Retina (tissue), 1 donor: ENCODE measurements around the gene TNS3.

ENCODE experiments used
- DNase-seq: peaks from one replicate; pipeline ENCODE4 v3.0.0-alpha.2; 2016

The TNS3 gene

DNA sequence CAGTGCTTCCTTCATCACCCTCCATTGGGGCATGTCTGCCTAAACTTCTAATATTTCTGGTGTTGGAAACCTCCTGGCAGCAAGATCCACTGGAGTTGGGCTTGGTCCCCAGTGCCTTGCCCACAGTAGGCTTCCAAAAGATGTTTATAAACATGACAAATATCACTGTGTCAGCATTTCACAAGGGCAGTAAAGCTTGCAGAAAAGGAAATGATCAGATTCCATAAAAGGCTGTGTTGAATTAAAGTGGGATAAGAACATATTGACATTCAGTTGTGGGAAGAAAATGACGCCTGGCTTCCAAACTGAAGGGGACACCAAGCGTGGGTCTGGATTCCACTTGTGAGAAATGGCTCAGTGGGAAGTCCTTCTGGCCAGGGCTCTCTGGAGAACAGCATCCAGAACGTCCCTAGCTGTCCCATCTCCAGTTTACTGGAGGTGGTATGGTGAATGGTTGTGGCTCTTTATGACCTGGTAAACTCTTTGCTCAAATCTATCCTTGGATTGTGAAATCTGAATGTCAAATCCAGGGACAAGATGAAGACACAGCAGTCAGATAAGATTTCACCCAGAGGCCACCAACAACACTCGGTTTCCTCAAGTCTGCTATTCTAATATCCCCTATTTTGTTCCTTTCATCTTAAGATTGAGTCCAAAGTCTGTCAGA, 287.2 kb downstream of the TNS3 start:
- DNase-seq, result no peak

DNA sequence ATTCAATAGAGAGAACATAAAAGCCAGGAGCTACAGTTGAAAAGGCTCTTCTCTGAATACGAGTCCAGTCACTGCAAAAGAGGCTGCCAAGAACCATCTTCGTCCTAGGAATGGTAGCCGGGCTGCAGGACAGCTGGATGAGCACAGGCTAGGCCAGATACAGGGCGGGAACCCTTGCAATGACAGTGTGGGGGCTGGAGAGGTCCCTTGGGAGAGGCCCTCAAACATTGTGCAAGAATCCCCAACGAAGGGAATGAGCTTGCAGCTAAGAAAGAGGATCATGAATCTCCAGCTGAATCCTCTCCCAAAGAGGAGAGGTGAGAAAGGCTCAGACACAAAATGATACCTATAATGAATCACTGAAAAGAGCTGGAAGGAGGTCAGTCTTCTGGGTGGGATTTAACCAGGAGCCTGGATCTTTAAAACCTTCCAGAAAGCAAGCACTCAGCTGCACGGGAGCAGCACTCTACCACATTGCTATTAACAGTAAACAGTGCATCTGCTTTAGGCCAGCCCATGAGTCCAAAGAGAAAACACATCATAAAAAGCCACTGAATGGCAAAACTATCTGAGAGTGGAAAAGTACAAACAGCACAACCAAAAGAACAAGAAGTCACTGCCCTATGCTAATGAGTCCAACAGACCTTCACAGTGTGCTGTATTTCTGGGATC, 287.9 kb downstream of the TNS3 start:
- no peak for DNase-seq

DNA sequence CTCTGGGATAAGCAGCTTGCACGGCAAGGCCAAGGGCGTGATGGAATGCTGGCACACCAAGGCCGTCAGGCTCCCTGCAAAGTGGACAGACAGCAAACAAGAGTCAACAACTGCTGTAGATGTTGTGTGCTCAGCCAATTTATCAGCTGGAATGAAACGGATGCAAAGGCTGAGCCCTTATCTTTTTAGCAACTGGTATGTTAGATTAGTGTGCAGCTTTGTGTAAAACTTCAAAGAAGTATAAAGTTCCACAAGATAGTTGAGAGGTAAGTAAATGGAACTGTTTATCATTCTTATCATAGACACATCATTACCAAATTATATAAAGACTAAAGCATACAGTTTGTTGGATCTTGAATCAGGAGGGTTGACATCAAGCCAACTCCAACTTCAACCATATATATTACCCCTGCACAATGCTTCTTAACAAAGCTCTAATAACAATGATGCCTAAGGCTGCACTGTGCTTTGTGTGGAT, 289.0 kb downstream of the TNS3 start:
- no peak for DNase-seq

DNA sequence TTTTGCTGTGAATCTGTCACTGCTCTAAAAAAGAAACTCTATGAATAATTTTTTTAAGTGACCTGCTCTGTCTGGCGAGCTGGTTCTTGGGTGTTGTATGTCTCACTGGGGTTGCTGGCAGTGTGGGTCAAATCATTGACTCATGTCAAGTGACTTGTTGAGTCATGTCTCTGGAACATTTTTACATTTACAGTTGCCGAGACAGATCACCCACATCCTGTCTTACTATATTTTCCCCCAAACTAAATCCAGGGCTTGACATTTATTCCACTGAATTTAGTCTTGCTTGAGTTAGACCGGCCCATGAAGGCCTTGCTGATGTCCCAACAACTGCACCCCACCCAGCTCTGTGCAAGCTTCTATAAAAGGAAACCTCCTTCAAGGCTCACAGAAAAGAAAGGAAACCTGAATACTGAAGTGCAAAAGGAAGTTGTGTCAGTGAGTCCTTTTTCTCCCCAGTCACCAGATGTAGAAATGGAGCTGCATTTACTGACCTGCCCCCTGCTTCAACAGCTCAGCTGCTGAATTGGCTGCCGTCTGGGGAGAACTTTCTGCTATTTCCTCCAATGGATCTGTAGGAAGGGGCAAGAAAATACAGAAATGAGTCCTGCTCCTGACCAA, 290.3 kb downstream of the TNS3 start:
- DNase-seq, result no peak

DNA sequence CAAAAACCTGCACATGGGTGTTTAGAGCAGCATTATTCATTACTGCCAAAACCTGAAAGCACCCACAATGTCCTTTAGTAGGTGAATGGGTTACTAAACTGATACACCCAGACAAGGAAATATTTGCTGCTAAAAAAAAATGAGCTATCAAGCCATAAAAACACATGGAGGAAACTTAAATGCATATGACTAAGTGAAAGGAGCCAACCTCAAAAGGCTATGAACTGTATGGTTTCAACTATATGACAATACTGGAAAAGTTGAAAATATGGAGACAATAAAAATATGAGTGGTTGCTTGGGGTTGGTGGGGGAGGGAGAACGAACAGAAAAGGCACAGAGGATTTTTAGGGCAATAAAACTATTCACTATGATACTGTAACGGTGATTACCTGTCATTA, 291.0 kb downstream of the TNS3 start:
- no peak for DNase-seq

DNA sequence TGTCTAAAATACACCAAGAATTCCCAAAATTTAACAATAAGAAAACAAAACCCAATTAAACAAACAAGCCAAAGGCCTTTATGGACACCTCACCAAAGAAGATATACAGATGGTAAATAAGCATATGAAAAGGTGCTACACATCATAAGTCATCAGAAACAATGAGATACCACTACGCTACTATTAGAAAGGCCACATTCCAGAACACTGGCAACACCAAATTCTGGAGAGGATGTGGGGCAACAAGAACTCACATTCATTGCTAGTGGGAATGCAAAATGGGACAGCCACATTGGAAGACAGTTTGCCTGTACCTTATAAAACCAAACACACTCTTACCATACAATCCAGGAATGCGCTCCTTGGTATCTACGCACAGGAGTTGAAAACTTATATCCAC, 291.4 kb downstream of the TNS3 start:
- DNase-seq, result no peak

DNA sequence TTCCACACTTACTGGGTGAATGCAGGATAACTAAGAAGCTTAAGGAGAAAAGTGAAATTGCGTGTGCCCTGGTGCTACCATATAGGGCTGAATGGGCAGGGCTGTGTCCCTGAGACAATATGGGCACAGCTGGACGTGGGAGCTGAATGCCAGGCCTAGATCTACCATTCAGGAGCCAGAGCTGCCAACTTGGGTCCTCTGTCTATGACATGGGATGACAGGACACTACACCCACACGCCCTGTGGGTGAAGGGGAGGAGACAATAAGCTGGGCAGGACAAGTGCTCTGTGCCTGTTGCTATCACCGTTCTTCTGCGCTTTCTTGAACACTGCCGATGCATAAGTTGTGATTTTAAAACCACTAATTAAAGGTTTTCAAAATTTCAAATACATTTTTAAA, 293.9 kb downstream of the TNS3 start:
- DNase-seq, result no peak

DNA sequence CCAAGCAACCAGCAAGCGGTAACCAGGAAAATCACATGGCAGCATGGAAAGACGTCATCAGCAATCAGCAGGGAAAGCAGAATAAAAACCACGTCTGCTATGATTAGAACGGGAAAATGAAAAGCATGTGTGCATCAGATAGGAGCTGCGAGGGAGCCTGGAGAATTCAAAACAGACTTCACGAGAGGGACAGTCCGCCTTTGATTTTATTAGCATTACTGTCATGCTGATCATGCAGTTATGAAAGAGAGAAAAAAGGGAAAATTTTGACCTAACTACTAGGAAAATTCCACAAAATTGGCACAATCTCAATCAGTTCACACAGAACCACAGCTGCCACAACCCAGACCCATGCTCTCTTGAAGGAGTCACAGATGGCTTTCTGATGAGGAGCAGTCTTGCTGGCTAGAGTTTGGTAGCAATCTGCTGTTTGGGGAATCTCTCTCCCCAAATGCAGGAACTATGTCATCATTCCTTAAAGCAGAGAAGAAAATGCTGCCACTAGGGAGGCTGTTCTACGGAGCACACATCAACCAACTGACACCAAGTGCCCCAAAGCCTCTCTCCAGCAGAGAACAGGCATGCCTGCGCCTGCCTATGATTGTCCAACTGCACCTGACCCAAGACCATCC, 295.9 kb downstream of the TNS3 start:
- no peak for DNase-seq

DNA sequence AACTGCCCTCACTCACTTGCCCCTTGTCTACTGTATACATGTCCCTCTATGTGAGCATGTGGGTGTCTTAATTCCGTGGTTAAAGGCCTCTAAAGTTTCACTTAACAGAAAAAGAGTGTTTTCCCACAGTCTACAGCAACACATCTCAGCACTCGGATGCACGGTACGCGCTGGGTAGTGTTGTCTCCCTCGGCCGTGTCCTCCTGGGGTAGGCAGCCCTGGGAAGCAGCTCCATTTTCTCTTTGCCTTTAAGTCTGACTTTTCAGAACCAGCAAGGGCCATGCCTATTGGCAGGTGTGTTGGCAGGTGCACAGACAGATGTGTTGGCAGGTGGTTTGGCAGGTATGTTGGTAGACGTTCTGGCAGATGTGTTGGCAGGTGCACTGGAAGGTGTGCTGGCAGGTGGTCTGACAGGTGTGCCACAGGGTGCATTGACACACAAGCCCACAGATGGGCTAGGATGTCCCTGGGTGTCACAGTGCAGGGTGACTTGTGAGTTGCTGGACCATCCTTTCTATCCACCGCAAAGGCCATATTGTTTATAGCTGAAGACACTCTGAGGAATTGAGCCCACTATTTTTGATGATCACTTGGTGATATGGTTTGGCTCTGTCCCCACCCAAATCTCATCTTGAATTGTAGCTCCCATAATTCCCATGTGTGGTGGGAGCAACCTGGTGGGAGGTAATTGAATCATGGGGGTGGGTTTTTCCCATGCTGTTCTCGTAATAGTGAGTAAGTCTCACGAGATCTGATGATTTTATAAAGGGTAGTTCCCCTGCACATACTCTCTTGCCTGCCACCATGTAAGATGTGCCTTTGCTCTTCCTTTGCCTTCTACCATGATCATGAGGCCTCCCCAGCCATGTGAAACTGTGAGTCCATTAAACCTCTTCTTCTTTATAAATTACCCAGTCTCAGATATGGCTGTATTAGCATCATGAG, 296.9 kb downstream of the TNS3 start:
- no peak for DNase-seq

DNA sequence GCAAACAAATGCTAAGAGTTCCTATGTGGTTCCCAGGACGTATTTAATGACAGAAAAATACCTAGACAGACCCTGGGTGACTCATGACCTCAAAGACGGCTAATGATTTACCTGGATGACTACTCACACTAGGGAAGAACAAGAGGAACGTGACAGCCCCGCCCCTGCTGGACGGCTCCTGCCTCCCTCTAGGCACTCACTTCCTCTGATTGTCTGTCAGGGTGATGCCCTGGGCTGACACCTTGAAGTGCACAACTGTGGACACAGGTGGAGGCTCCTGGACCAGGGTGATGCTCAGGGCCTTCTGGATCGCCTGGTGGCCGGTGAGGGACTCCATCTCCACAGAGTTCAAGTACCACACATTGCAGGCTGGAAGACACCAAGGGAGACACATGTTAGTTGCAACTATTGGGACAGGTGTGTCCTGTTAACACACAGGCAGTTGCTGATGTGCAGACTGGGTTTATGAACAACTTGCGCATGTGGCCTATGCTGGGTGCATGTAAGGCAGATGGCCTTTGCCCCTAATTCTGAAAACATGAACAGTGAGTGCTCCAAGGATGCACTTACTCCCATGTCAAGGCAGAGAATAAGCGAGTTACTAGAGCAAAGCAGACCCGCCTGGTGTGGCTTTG, 298.3 kb downstream of the TNS3 start:
- DNase-seq, result no peak

DNA sequence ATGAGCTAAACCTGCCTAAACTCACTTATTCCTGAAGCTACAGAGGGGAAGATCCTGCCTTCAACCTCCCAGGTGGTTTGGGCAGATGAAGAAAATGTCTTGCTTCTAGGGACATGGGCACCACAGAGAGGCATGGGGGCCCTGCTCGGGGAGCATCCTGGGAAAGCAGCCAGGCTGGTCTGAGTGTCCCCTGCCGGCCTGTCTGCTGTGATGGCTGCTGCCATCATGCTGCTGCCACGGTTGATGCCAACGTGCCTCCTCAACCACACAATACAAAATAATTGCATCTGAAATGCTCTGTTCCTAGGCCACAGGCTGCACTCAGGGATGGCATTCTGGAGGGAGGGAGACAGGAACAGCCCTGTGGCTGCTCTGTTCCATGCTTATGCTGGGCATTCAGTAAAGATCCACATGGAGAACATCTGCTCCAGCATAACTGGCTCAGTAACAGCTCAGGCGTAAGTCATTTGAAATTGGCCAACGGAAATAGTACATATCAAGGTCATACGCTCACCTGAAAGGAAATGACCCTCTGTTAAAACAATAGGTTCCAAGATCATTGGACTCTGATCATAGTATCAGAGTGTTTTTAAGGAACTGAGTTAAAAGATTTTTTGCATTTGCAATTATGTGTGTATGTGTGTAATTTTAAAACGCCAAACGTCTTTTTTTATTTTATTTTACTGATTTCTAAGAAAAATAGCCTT, 299.0 kb downstream of the TNS3 start:
- no peak for DNase-seq

DNA sequence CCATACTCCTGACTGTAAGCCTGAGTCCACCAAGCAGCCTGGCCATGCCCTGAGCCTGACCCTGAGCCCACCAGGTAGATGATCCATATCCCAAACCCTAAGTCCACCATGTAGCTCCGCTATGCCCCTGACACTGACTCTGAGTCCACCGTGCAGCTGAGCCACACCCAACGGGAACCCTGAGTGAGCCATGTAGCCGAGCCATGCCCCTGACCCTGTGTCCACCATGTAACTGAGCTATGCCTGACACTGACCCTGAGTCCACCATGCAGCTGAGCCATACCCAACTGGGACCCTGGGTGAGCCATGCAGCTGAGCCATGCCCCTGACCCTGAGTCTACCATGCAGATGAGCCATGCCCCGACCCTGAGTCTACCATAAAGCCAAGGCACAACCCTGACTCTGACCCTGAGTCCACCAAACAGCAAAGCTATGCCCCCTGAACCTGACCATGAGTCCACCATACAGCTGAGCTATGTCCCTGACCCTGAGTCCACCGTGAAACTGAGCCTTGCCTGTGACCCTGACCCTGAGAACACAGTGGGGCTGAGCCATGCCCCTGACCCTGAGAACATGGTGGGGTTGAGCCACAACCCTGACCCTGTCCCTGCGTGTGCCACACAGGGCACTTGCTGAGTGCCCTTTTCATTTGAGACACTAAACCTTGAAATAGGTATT, 299.8 kb downstream of the TNS3 start:
- DNase-seq, result no peak

DNA sequence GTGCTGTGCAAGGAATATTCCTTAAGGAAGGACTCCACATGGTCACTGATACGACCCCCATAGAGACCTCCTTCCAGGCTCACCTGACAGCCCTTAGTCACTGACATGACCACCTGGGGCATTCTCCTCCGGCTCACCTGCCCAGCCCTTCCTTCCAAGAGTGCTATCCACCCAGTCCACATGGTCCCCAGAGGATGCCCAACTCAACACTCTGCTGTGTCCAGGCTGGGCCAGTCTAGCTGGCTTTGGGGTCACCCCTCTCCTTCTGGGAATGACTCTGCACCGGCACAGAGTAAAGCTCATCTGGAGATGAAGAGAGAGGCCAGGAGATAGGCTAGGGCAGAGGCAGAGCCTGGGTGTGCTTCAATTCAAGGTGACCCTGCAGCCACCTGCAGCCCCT, 300.8 kb downstream of the TNS3 start:
- no peak for DNase-seq

DNA sequence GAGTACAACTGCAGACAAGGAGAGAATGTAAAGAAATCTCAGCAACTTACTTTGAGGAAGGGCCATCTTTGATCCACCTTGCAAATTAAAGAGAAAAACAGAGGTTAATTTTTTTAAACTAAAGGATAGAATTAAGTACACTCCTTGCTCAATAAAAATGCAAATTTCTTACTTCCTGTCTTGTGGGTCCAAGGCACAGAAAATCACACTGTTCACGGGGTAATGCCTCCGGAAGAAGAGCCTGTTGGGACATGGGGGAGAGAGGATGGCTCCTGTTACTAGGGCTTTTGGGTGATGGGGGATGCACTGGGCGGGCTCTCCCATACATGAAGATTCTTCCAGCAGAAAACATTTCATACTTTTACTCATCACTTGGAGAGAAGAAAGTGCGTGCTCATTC, 301.8 kb downstream of the TNS3 start:
- no peak for DNase-seq

DNA sequence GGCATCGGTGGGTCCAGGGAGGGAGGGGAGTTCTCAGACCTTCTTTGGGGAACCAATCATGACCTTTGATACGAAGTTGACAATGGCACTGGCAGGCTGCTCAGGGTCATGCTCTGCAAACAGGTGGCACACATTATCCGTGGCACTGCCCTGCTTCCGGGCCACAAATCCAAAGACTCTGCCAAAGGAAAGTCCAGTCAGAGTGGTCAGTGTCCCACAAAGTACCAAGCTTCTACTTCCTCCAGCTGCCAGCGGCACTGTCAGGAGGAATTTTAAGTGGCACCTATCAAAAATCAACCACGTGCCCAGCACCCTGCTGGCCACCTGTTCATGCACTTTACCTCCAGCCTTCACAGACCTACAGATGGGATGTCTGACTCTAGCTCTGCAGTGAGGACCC, 303.9 kb downstream of the TNS3 start:
- no peak for DNase-seq

DNA sequence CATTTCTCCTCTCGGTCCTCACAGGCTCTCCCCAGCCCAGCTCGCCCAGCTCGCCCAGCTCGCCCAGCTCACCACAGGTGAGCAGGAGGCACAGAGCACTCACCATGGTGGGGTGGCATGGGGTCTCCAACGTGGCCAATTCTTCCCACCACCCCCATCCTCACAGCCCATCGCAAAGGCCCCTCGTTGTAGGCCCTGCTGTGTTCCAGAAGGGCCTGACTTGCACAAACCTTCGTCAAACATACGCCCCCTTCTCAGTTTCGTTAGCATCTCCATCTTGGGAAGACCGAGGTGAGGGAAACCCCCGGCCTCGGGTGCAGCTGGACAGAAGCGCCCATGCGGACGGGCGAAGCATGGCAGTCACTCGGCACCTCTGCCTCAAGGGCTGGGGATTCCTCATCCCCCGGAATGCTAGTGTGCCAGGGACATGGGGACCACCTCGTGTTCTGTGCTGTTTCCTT, 304.6 kb downstream of the TNS3 start:
- no peak for DNase-seq

DNA sequence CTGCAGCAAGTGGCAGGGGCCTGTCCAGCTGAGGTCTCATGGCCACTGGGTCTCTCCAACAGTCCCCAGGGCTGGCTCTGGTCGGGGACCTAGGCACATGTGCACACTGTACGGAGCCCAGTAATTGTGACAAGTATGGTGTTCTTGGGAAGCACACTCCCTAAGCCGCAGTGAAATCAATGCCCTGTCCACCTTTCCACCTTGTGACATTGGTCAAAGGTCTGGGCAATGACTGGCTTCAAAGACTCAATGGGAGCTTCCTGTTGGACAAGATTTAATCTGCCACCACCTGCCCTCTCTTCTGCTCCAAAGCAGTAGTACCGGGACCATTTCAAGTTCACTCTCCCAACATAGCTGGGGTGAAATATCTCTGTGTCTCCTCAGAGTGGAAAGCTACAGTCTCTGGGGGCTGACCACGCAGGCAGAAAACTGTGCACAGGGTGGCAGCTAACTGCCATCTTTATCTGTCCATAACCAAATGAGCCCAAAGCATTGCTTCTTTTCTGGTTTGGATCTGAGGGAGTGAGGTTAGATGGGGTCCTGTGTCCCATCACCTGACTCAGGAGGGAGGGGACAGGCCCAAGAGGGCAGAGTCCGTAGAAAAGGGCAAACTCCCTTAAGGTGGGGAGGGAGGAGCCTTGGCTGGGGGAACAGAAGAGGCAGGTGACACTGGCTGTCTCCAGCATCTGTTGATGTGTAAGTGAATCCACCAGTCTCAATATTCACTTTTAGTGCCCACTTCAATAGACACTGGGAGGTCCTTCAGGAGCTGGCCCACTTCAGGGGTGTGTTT, 307.7 kb downstream of the TNS3 start:
- no peak for DNase-seq

DNA sequence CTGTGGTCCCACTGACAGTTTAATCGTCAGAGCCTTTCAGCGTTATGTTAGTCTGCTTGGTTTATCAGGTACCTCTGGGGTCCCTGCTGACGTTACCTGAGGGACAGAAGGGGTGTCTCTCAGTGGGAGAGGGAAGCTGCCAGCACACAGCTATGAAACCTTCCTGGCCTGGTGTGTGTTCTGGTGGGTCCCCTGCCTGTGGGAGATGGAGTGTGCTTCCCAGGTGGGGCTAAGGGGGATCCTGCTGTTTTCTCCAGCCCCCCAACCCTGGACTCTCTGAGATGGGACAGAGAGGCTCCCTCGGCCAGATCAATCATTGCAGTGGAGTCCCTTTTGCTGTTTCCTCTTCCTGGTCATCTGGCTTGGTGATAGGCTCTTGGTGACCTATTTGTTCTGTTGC, 308.8 kb downstream of the TNS3 start:
- DNase-seq, result no peak

DNA sequence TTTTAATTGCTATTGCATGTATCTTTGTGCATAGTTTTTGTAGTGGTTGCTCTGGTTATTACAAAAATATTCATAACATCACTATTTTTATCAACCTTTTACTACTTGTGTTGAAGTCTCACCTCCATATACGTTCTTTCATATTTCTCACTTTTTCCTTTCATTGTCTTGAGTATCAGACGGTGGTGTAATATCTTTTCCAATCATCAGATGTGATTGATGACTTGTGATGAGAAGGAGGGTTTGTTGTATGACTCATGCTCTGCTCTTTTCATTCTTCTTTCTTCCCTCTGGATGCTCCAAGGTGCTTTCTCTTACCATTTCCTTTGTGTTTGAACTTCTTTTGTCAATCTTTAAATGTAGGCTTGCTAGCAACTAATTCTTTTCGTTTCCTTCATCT, 310.2 kb downstream of the TNS3 start:
- DNase-seq, result no peak
